CD4-positive, alpha-beta T cell treated with Interleukin-1 beta for 1 hour (primary cell): ENCODE data around the gene SSX2.
"Not testable (repeated sequence)": the region's sequence is repeated elsewhere in the genome, so short reads cannot be mapped to it uniquely, and the experiment has no call there.

ENCODE experiments used
- DNase-seq, 2 donors: peaks; one replicate each; pipeline ENCODE4 v3.0.0-alpha.2; 2020 to 2022

SSX2 gene

DNA sequence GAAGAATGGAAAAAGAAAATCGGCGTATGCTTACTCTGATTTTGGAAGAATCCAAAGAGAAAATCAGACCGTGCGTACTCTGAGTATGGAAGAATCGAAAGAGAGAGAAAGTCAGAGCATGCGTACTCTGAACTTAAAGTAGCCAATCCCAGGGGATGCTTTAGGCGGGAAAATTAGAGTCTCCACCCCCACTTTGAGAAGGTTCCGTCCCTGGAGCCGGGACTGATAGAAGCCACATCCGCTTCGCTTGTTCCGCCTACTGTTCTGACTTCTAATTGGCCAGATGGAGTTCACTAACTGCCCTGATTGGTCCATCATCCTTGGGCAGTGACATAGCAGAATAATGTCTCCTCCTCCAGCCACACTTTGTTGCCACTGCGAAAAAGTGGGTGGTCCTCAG is at the start of gene SSX2:
TSS of gene SSX2 (minus strand) at position 101 of the 400 bp plus-strand sequence. CDS start 1,429 bp downstream, outside the sequence.
- DNase-seq, result not testable (repeated sequence)

- DNase-seq, result not testable (repeated sequence)
Observed at GRCh38 chrX:52750952-52751351, 44.0 kb upstream of the SSX2 start, which contains the start of gene SSX2B. TSS of gene SSX2B (plus strand) at chrX:52751252. CDS start at chrX:52752681, 1,429 bp downstream.

DNA sequence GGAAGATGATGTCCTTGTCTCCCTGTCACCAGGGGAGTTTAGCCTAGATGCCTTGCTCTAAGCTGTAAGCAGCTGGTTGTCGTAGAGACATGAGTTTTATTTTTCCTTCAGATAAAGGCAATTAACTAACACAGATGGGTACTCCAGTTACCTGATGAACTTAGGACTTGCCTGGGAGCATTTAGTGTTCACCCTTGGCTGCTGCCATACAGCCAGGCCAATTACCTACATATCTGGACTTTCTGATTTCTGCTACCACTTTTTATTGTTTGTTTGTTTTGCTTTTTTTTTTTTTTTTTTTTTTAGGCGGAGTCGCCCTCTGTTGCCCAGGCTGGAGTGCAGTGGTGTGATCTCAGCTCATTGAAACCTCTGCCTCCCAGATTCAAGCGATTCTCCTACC is 14.9 kb downstream of the SSX2 start:
- not testable (repeated sequence) for DNase-seq

GRCh38 chrX:52662218-52662617 is 44.8 kb downstream of the SSX2 start:
- DNase-seq, result not testable (repeated sequence)

- not testable (repeated sequence) for DNase-seq
Observed at GRCh38 chrX:52655475-52655874, 51.5 kb downstream of the SSX2 start.

DNA sequence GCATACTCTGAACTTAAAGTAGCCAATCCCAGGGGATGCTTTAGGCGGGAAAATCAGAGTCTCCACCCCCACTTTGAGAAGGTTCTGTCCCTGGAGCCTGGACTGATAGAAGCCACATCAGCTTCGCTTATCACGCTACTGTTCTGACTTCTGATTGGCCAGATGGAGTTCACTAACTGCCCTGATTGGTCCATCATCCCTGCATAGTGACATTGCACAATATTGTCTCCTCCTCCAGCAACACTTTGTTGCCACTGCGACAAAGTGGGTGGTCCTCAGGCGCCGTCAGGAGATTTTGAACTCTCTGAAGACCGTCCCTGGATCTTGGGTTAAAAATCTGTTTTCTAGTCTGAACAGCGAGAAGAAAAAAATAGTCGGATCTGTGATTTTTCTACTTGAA is 52.2 kb downstream of the SSX2 start, which contains the start of gene SSX7:
TSS of gene SSX7 (minus strand) at position 101 of the 400 bp plus-strand sequence. CDS start 1,428 bp downstream, outside the sequence.
- not testable (repeated sequence) for DNase-seq

- DNase-seq, result not testable (repeated sequence)
Observed at GRCh38 chrX:52650676-52651075, 56.3 kb downstream of the SSX2 start.

GRCh38 chrX:52648956-52649355 is 58.0 kb downstream of the SSX2 start:
- DNase-seq, result not testable (repeated sequence)
